ENCODE measurements around the gene DIAPH2.

GRCh38 chrX:96682516-96682915, 2.1 kb upstream of the DIAPH2 start:
- TF ChIP-seq CTCF (IDR thresholded peaks at IDR 0.05 in 8 of 11, conservative IDR thresholded peaks at IDR 0.05 in 3 of 11) (no peak), POLR2AphosphoS5 (IDR thresholded peaks at IDR 0.05) (no peak), POLR2A (IDR thresholded peaks at IDR 0.05) (no peak)

Data from spleen (tissue), 7 donors.